Nephron progenitor cell (in vitro differentiated cells): ENCODE results near the gene SNRPD3.

Experiments
- DNase-seq: peaks from one replicate; pipeline ENCODE4 v3.0.0; 2021
- H3K27ac Mint-ChIP-seq: 2 replicates; pipeline ENCODE4 v1.8.0; 2021; ENCODE audit warnings: mild to moderate bottlenecking, moderate library complexity, mixed read lengths
- H3K27me3 Mint-ChIP-seq: 2 replicates; pipeline ENCODE4 v1.8.0; 2021; ENCODE audit warnings: mild to moderate bottlenecking, low read depth, mixed read lengths; ENCODE audit not compliant: poor library complexity
- H3K36me3 Mint-ChIP-seq: 2 replicates; pipeline ENCODE4 v1.8.0; 2021; ENCODE audit warnings: low read depth, mixed read lengths
- H3K4me1 Mint-ChIP-seq: 2 replicates; pipeline ENCODE4 v1.8.0; 2021; ENCODE audit warnings: mixed read lengths
- H3K4me3 Mint-ChIP-seq: 2 replicates; pipeline ENCODE4 v1.8.0; 2021; ENCODE audit warnings: mild to moderate bottlenecking, moderate library complexity, mixed read lengths
- H3K9me3 Mint-ChIP-seq: 2 replicates; pipeline ENCODE4 v1.8.0; 2021; ENCODE audit warnings: mild to moderate bottlenecking, moderate library complexity, mixed read lengths
- CTCF ChIP-seq: fragments of 200-600 bp; sonication (generic); IDR thresholded peaks from 2 replicates; pipeline ENCODE4 v1.5.0; 2021; ENCODE audit warnings: antibody characterized with exemption

Gene SNRPD3

GRCh38 chr22:24582056-24582814 lies 26.4 kb downstream of the SNRPD3 start:
- Mint-ChIP-seq H3K4me1 (no peaks in the 10 kb centered on the region), H3K27ac (no peak overlapping the region), H3K36me3 (no peaks in the 10 kb centered on the region), H3K9me3 (no peaks in the 10 kb centered on the region), H3K27me3 (no peaks in the 10 kb centered on the region), H3K4me3 (no peak overlapping the region)
- no peak for TF ChIP-seq CTCF
- DNase-seq: no peak

- Mint-ChIP-seq H3K36me3 (no peaks in the 10 kb centered on the region), H3K27me3 (no peaks in the 10 kb centered on the region), H3K27ac (peak overlapping the region; percentile 29), H3K4me3 (no peak overlapping the region), H3K9me3 (no peaks in the 10 kb centered on the region), H3K4me1 (no peaks in the 10 kb centered on the region)
- no peak for TF ChIP-seq CTCF
- DNase-seq: no peak
Observed at GRCh38 chr22:24583221-24584165, 27.7 kb downstream of the SNRPD3 start.

GRCh38 chr22:24584166-24584790 lies 28.5 kb downstream of the SNRPD3 start:
- Mint-ChIP-seq H3K4me1 (no peaks in the 10 kb centered on the region), H3K36me3 (no peaks in the 10 kb centered on the region), H3K4me3 (no peak overlapping the region), H3K27me3 (no peaks in the 10 kb centered on the region), H3K9me3 (no peaks in the 10 kb centered on the region), H3K27ac (peak overlapping the region; percentile 78)
- no peak for DNase-seq
- no peak for TF ChIP-seq CTCF

GRCh38 chr22:24584871-24585411 lies 29.1 kb downstream of the SNRPD3 start:
- Mint-ChIP-seq H3K4me1 (no peaks in the 10 kb centered on the region), H3K27ac (peak overlapping the region; percentile 78)

GRCh38 chr22:24585461-24585860 lies 29.7 kb downstream of the SNRPD3 start:
- no peaks in the 10 kb centered on the region for H3K36me3 Mint-ChIP-seq
- H3K9me3 Mint-ChIP-seq: no peaks in the 10 kb centered on the region
- DNase-seq: no peak
- no peaks in the 10 kb centered on the region for H3K27me3 Mint-ChIP-seq
- H3K4me3 Mint-ChIP-seq: no peak overlapping the region
- no peak for TF ChIP-seq CTCF
- no peaks in the 10 kb centered on the region for H3K4me1 Mint-ChIP-seq
- no peak overlapping the region for H3K27ac Mint-ChIP-seq

More at GRCh38 chr22:24584871-24585411, 29.1 kb downstream of the SNRPD3 start:
- no peaks in the 10 kb centered on the region for H3K36me3 Mint-ChIP-seq
- no peaks in the 10 kb centered on the region for H3K9me3 Mint-ChIP-seq
- no peak overlapping the region for H3K4me3 Mint-ChIP-seq
- TF ChIP-seq CTCF: no peak
- no peak for DNase-seq
- H3K27me3 Mint-ChIP-seq: no peaks in the 10 kb centered on the region
